GM23338 (cell line): Measurements from ENCODE around the gene OXNAD1. TPM values are rescaled to one million over a fixed set of nuclear protein-coding genes. Genes with fewer than 3 reads are reported as not detected.

Source experiments
- ATAC-seq: fragments of 200-7000 bp; cut with Tn5 transposase; 3 replicates; pipeline ENCODE4 v1.9.1; 2020
- DNase-seq: peaks from one replicate; pipeline ENCODE4 v3.0.0-alpha.2; 2015; ENCODE audit warnings: low spot score
- H2AFZ ChIP-seq: fragments of 200-600 bp; sonication (generic); 2 replicates; pipeline ENCODE4 v1.8.0; 2016; ENCODE audit warnings: antibody characterized with exemption, mild to moderate bottlenecking, moderate library complexity
- H3F3A ChIP-seq: fragments of 200-600 bp; sonication (generic); replicated peaks from 2 replicates; pipeline ENCODE4 v1.8.0; 2017; ENCODE audit warnings: antibody characterized with exemption, mixed run types, low read depth
- H3K27ac ChIP-seq: fragments of 200-600 bp; sonication (generic); 2 replicates; pipeline ENCODE4 v1.6.1; 2016; ENCODE audit warnings: low read depth
- H3K27me3 ChIP-seq: fragments of 200-600 bp; sonication (generic); 2 replicates; pipeline ENCODE4 v1.8.0; 2016; ENCODE audit warnings: mild to moderate bottlenecking, mixed run types, moderate library complexity; ENCODE audit not compliant: insufficient read depth
- H3K36me3 ChIP-seq: fragments of 200-600 bp; sonication (generic); 2 replicates; pipeline ENCODE4 v1.8.0; 2016; ENCODE audit warnings: mild to moderate bottlenecking; ENCODE audit not compliant: insufficient read depth
- H3K4me1 ChIP-seq: fragments of 200-600 bp; sonication (generic); 2 replicates; pipeline ENCODE4 v1.8.0; 2016; ENCODE audit warnings: mild to moderate bottlenecking, moderate library complexity; ENCODE audit not compliant: insufficient read depth
- H3K4me2 ChIP-seq: fragments of 200-600 bp; sonication (generic); 2 replicates; pipeline ENCODE4 v1.7.1; 2017; ENCODE audit warnings: mixed run types
- H3K4me3 ChIP-seq: fragments of 200-600 bp; sonication (generic); 2 replicates; pipeline ENCODE4 v1.6.1; 2016; ENCODE audit warnings: mixed run types
- H3K79me2 ChIP-seq: fragments of 200-600 bp; sonication (generic); replicated peaks from 2 replicates; pipeline ENCODE4 v1.8.0; 2017; ENCODE audit warnings: mild to moderate bottlenecking; ENCODE audit not compliant: insufficient read depth
- H3K9me2 ChIP-seq: fragments of 200-600 bp; sonication (generic); 2 replicates; pipeline ENCODE4 v1.8.0; 2017; ENCODE audit not compliant: insufficient read depth
- H4K20me1 ChIP-seq: fragments of 200-600 bp; sonication (generic); replicated peaks from 2 replicates; pipeline ENCODE4 v1.8.0; 2017; ENCODE audit warnings: mild to moderate bottlenecking; ENCODE audit not compliant: insufficient read depth
- H3K27ac Mint-ChIP-seq: 2 replicates; pipeline ENCODE4 v1.8.0; 2020; ENCODE audit warnings: inconsistent platforms, mild to moderate bottlenecking, moderate library complexity, mixed read lengths
- H3K27me3 Mint-ChIP-seq: 3 replicates; pipeline ENCODE4 v1.8.0; 2022; ENCODE audit warnings: low read depth, mild to moderate bottlenecking, moderate library complexity, mixed read lengths, inconsistent platforms; ENCODE audit not compliant: insufficient read depth, poor library complexity
- H3K36me3 Mint-ChIP-seq: 3 replicates; pipeline ENCODE4 v1.8.0; 2021; ENCODE audit warnings: low read depth, mild to moderate bottlenecking, inconsistent platforms, moderate library complexity, mixed read lengths
- H3K4me1 Mint-ChIP-seq: 3 replicates; pipeline ENCODE4 v1.8.0; 2020; ENCODE audit warnings: mild to moderate bottlenecking, inconsistent platforms, mixed read lengths
- H3K4me3 Mint-ChIP-seq: 3 replicates; pipeline ENCODE4 v1.8.0; 2021; ENCODE audit warnings: moderate library complexity, mild to moderate bottlenecking, inconsistent platforms, mixed read lengths
- H3K9me3 Mint-ChIP-seq: 3 replicates; pipeline ENCODE4 v1.8.0; 2020; ENCODE audit warnings: moderate library complexity, mild to moderate bottlenecking, inconsistent platforms, mixed read lengths
- CREB1 ChIP-seq: fragments of 250-450 bp; sonication (Bioruptor Pico); IDR thresholded peaks from 2 replicates; pipeline ENCODE4 v1.5.0; 2020; ENCODE audit warnings: low read depth, mild to moderate bottlenecking, moderate library complexity
- CTCF ChIP-seq, 2 experiments: fragments of 200-600 bp in 1 of 2; sonication (generic) in 1 of 2; conservative IDR thresholded peaks; 2 replicates each; pipeline versions ENCODE4 v1.5.1 to v1.6.1; 2016 to 2017; ENCODE audit warnings: antibody characterized with exemption in 2 of 2, low read depth in 2 of 2, mild to moderate bottlenecking in 2 of 2, moderate library complexity in 1 of 2
- EZH2 ChIP-seq: fragments of 200-600 bp; sonication (generic); IDR thresholded peaks from one replicate; pipeline ENCODE4 v1.8.0; 2017; ENCODE audit warnings: antibody characterized with exemption, mild to moderate bottlenecking, low read depth; ENCODE audit not compliant: unreplicated experiment
- EZH2phosphoT487 ChIP-seq: fragments of 200-600 bp; sonication (generic); IDR thresholded peaks from one replicate; pipeline ENCODE4 v1.8.1; 2018; ENCODE audit warnings: antibody characterized with exemption; ENCODE audit not compliant: unreplicated experiment
- JUNB ChIP-seq: IDR thresholded peaks from one replicate; pipeline ENCODE4 v1.6.1; 2016; ENCODE audit warnings: antibody characterized with exemption; ENCODE audit not compliant: unreplicated experiment
- NANOG ChIP-seq: IDR thresholded peaks from 2 replicates; pipeline ENCODE4 v1.6.1; 2016; ENCODE audit warnings: antibody characterized with exemption, borderline replicate concordance
- POLR2AphosphoS5 ChIP-seq: IDR thresholded peaks from 2 replicates; pipeline ENCODE4 v1.6.1; 2016; ENCODE audit warnings: antibody characterized with exemption, low read depth
- REST ChIP-seq: IDR thresholded peaks from one replicate; pipeline ENCODE4 v1.6.1; 2018; ENCODE audit warnings: antibody characterized with exemption; ENCODE audit not compliant: unreplicated experiment
- STAT1 ChIP-seq: IDR thresholded peaks from one replicate; pipeline ENCODE4 v1.6.1; 2016; ENCODE audit warnings: antibody characterized with exemption; ENCODE audit not compliant: unreplicated experiment
- ZNF114 ChIP-seq: fragments of 250-450 bp; sonication (Bioruptor Pico); IDR thresholded peaks from 2 replicates; pipeline ENCODE4 v1.5.0; 2020; ENCODE audit warnings: mild to moderate bottlenecking, moderate library complexity
- ZNF331 ChIP-seq: fragments of 250-450 bp; sonication (Bioruptor Pico); IDR thresholded peaks from 2 replicates; pipeline ENCODE4 v1.5.0; 2020; ENCODE audit warnings: low read depth, mild to moderate bottlenecking, moderate library complexity
- ZNF462 ChIP-seq: fragments of 250-450 bp; sonication (Bioruptor Pico); IDR thresholded peaks from 2 replicates; pipeline ENCODE4 v1.5.0; 2020; ENCODE audit warnings: mild to moderate bottlenecking, moderate library complexity
- polyA plus RNA-seq: library from polyadenylated mRNA; unstranded; fragments of >200 nt; fragmentation: Nextera tagmentation; extraction: Ambion mirVana; gene quantifications from 2 replicates; pipeline ENCODE4 v1.2.1, GENCODE V29; 2016
- total RNA-seq: library from RNA; depleted of rRNA; stranded (reverse); fragments of >200 nt; shearing (Covaris generic); gene quantifications from 2 replicates; pipeline ENCODE4 v1.2.3, GENCODE V29; 2014
- TF ChIP-seq, protein P1 (sequence below): IDR thresholded peaks from 2 replicates; pipeline ENCODE4 v1.6.1; 2016; ENCODE audit warnings: antibody characterized with exemption

OXNAD1 gene
- total and polyA plus RNA-seq, 2 experiments from 2014 or later = 22.9 to 34.2 TPM

- H3F3A ChIP-seq = no peaks in the 10 kb centered on the region
- H3K9me2 ChIP-seq = no peaks in the 10 kb centered on the region
- no peaks in the 10 kb centered on the region; the same call in 1 of the 2 replicates for H4K20me1 ChIP-seq
- H3K4me3 ChIP-seq = no peak overlapping the region
- no peak overlapping the region for H3K27ac ChIP-seq
- Mint-ChIP-seq H3K9me3 (no peaks in the 10 kb centered on the region), H3K36me3 (peaks cover 6% of the 10 kb centered on the region; the same call in 2 of the 3 replicates), H3K4me1 (no peaks in the 10 kb centered on the region), H3K27me3 (peaks cover 2% of the 10 kb centered on the region), H3K27ac (no peak overlapping the region), H3K4me3 (no peak overlapping the region)
- no peaks in the 10 kb centered on the region for H3K79me2 ChIP-seq
- H3K36me3 ChIP-seq = peaks cover 9% of the 10 kb centered on the region
- DNase-seq = no peak
- H3K4me2 ChIP-seq = no peak overlapping the region
- no peaks in the 10 kb centered on the region for H3K27me3 ChIP-seq
- ATAC-seq = no peak
- TF ChIP-seq NANOG (no peak), ZNF331 (CRISPR knock-in tag) (no peak), JUNB (no peak), REST (no peak), STAT1 (no peak), POLR2AphosphoS5 (no peak), ZNF462 (no peak), CREB1 (CRISPR knock-in tag) (no peak), CTCF (conservative IDR thresholded peaks at IDR 0.05; ENCODE audit: low read depth in 2 of 2) (no peak), EZH2 (no peak), EZH2phosphoT487 (no peak), ZNF114 (CRISPR knock-in tag) (no peak)
- TF ChIP-seq, protein P1, sequence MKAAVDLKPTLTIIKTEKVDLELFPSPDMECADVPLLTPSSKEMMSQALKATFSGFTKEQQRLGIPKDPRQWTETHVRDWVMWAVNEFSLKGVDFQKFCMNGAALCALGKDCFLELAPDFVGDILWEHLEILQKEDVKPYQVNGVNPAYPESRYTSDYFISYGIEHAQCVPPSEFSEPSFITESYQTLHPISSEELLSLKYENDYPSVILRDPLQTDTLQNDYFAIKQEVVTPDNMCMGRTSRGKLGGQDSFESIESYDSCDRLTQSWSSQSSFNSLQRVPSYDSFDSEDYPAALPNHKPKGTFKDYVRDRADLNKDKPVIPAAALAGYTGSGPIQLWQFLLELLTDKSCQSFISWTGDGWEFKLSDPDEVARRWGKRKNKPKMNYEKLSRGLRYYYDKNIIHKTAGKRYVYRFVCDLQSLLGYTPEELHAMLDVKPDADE = no peak
- no peak overlapping the region for H2AFZ ChIP-seq
- H3K4me1 ChIP-seq = no peaks in the 10 kb centered on the region
Observed at GRCh38 chr3:16255326-16255725, 9.7 kb upstream of the OXNAD1 start.
